ENCODE measurements around the gene MRNIP. TPM values are rescaled to one million over a fixed set of nuclear protein-coding genes. Genes with fewer than 3 reads are reported as not detected.
A peak's percentile ranks its signal among the peaks of the same experiment; 100 is the strongest.

MRNIP gene
- total RNA-seq, 1 experiment from 2014 or later: 31.1 TPM

- Histone ChIP-seq H3K14ac (ENCODE audit: insufficient read depth, low read length) (peak overlapping the region; percentile 47; the same call in 1 of the 2 replicates), H3K27ac (ENCODE audit: insufficient read length, low read depth, low read length) (no peak overlapping the region), H3T11ph (ENCODE audit: low read length) (no peak overlapping the region), H4K91ac (ENCODE audit: insufficient read length, low read depth, low read length) (no peak overlapping the region), H2BK5ac (ENCODE audit: insufficient read length, low read length) (no peak overlapping the region), H4K20me1 (ENCODE audit: control insufficient read depth, insufficient read depth, insufficient read length) (no peaks in the 10 kb centered on the region), H4K8ac (replicated peaks; ENCODE audit: insufficient read length, low read depth, low read length) (no peak overlapping the region), H2BK12ac (ENCODE audit: insufficient read length, low read depth, low read length) (no peak overlapping the region), H2BK20ac (ENCODE audit: low read depth, low read length, poor library complexity, severe bottlenecking) (no peak overlapping the region), H3K18ac (ENCODE audit: insufficient read length, low read depth, low read length) (no peak overlapping the region), H2AK5ac (ENCODE audit: insufficient read length, low read length) (no peak overlapping the region), H3K27me3 (ENCODE audit: insufficient read depth, low read length) (no peaks in the 10 kb centered on the region), H3K23ac (ENCODE audit: insufficient read length, low read depth, low read length) (no peak overlapping the region), H3K4ac (ENCODE audit: low read depth, low read length) (no peak overlapping the region), H3K23me2 (ENCODE audit: insufficient read length, low read depth, low read length, poor library complexity, severe bottlenecking) (peaks cover 5% of the 10 kb centered on the region), H3K9ac (ENCODE audit: extremely low read depth, insufficient read length, low read length) (no peak overlapping the region), H4K5ac (ENCODE audit: insufficient read length, low read depth, low read length) (no peak overlapping the region), H2AFZ (ENCODE audit: low read length) (no peak overlapping the region), H3K9me3 (ENCODE audit: control insufficient read depth, low read depth, low read length) (no peaks in the 10 kb centered on the region), H3K56ac (ENCODE audit: insufficient read length, low read depth, low read length) (no peak overlapping the region), H3K4me2 (ENCODE audit: insufficient read depth, insufficient read length, low read length) (peak overlapping the region; percentile 51), H3K4me1 (ENCODE audit: insufficient read depth, low read length) (no peaks in the 10 kb centered on the region), H2BK120ac (ENCODE audit: low read depth, low read length, poor library complexity, severe bottlenecking) (no peak overlapping the region), H3K79me2 (ENCODE audit: insufficient read depth, low read length) (no peaks in the 10 kb centered on the region; the same call in 1 of the 2 replicates), H3K79me1 (ENCODE audit: insufficient read depth, low read depth, low read length, poor library complexity, severe bottlenecking) (peaks cover 5% of the 10 kb centered on the region), H2BK15ac (ENCODE audit: low read depth, low read length) (no peak overlapping the region)
- H3K4me1 Mint-ChIP-seq: peaks cover 28 to 39% of the 10 kb centered on the region in 2 experiments
- no peaks in the 10 kb centered on the region for H3K27me3 Mint-ChIP-seq (ENCODE audit: low read depth)
- WGBS (ENCODE audit: extremely low coverage, insufficient read length, low lambda C conversion rate): no CpG with 5 or more reads among the region's 9 CpGs
- H3K36me3 Mint-ChIP-seq (ENCODE audit: insufficient read depth in 1 of 3, low read depth in 3 of 3): peaks cover 5 to 14% (median 11%) of the 10 kb centered on the region in 3 experiments; a peak in 6 of 7 replicates
- H3K4me3 Mint-ChIP-seq: peak overlapping the region; percentile 78 to 87
- no peak for TF ChIP-seq CTCF (conservative IDR thresholded peaks at IDR 0.05)
- DNase-seq: no peak
- H3K9me3 Mint-ChIP-seq: no peaks in the 10 kb centered on the region; a peak in 1 of 5 replicates
- H3K27ac Mint-ChIP-seq: no peak overlapping the region; a peak in 1 of 7 replicates
Observed at GRCh38 chr5:179805070-179805528, 53.5 kb downstream of the MRNIP start.

Data from H9 (cell line).